IPS DF 6.9 (cell line): Measurements from ENCODE around the gene MAP1LC3B2.

Source experiments
- DNase-seq: peaks from one replicate; pipeline ENCODE4 v3.0.0-alpha.2; 2013; ENCODE audit warnings: low read depth, low spot score
- H3K27ac ChIP-seq: one replicate; pipeline ENCODE4 v1.5.1; 2013; ENCODE audit warnings: low read length, control low read depth
- H3K27me3 ChIP-seq: 2 replicates; pipeline ENCODE4 v1.6.1; 2013; ENCODE audit warnings: mild to moderate bottlenecking, low read length; ENCODE audit not compliant: control insufficient read depth, insufficient read depth
- H3K36me3 ChIP-seq: 2 replicates; pipeline ENCODE4 v1.6.1; 2013; ENCODE audit warnings: low read length; ENCODE audit not compliant: control insufficient read depth, insufficient read depth
- H3K4me1 ChIP-seq: 2 replicates; pipeline ENCODE4 v1.6.1; 2013; ENCODE audit warnings: low read length; ENCODE audit not compliant: control insufficient read depth, insufficient read depth
- H3K4me3 ChIP-seq: 2 replicates; pipeline ENCODE4 v1.5.1; 2013; ENCODE audit warnings: mild to moderate bottlenecking, low read length
- H3K9me3 ChIP-seq: 2 replicates; pipeline ENCODE4 v1.6.1; 2013; ENCODE audit warnings: low read length, inconsistent platforms; ENCODE audit not compliant: control insufficient read depth, insufficient read depth
- WGBS: extraction: QIAGEN DNeasy Blood & Tissue Kit; methylation state at CpG from one replicate; pipeline ENCODE4 v1.1.7; 2013; ENCODE audit warnings: mixed read lengths, missing lambda C conversion rate; ENCODE audit not compliant: insufficient read length, insufficient coverage; 5-methylcytosine and 5-hydroxymethylcytosine counted together

MAP1LC3B2 gene

GRCh38 chr12:116614194-116614915 lies 55.2 kb downstream of the MAP1LC3B2 start:
- Histone ChIP-seq H3K4me3 (no peak overlapping the region), H3K9me3 (no peaks in the 10 kb centered on the region), H3K4me1 (0 out of 2 replicates have a peak, but pooled peaks cover 1% of the 10 kb centered on the region), H3K27ac (no peak overlapping the region), H3K36me3 (no peaks in the 10 kb centered on the region), H3K27me3 (no peaks in the 10 kb centered on the region)
- WGBS, result no CpG with 5 or more reads among the region's 11 CpGs
- no peak for DNase-seq

GRCh38 chr12:116615141-116615861 lies 56.1 kb downstream of the MAP1LC3B2 start:
- H3K4me1 ChIP-seq, result peaks cover 2% of the 10 kb centered on the region; the same call in 1 of the 2 replicates
- no peak overlapping the region for H3K27ac ChIP-seq
- DNase-seq, result no peak
- WGBS, result no CpG with 5 or more reads among the region's 13 CpGs
- no peak overlapping the region for H3K4me3 ChIP-seq
- no peaks in the 10 kb centered on the region for H3K27me3 ChIP-seq
- no peaks in the 10 kb centered on the region for H3K36me3 ChIP-seq
- H3K9me3 ChIP-seq, result no peaks in the 10 kb centered on the region

- Histone ChIP-seq H3K36me3 (no peaks in the 10 kb centered on the region), H3K4me3 (no peak overlapping the region), H3K27me3 (no peaks in the 10 kb centered on the region), H3K4me1 (peaks cover 2% of the 10 kb centered on the region; the same call in 1 of the 2 replicates), H3K27ac (no peak overlapping the region), H3K9me3 (no peaks in the 10 kb centered on the region)
- no peak for DNase-seq
- WGBS, result no CpG with 5 or more reads among the region's 12 CpGs
Measured at GRCh38 chr12:116616536-116617248, 57.5 kb downstream of the MAP1LC3B2 start.

GRCh38 chr12:116619246-116619645 lies 60.1 kb downstream of the MAP1LC3B2 start:
- peaks cover 2% of the 10 kb centered on the region; the same call in 1 of the 2 replicates for H3K4me1 ChIP-seq
- H3K4me3 ChIP-seq, result no peak overlapping the region
- no peaks in the 10 kb centered on the region for H3K36me3 ChIP-seq
- H3K27me3 ChIP-seq, result no peaks in the 10 kb centered on the region
- DNase-seq, result no peak
- no CpG with 5 or more reads among the region's 3 CpGs for WGBS
- H3K9me3 ChIP-seq, result no peaks in the 10 kb centered on the region; the same call in 1 of the 2 replicates
- no peak overlapping the region for H3K27ac ChIP-seq

- DNase-seq, result no peak
- no CpG with 5 or more reads among the region's 3 CpGs for WGBS
- Histone ChIP-seq H3K36me3 (no peaks in the 10 kb centered on the region), H3K27ac (no peak overlapping the region), H3K4me1 (peaks cover 2% of the 10 kb centered on the region; the same call in 1 of the 2 replicates), H3K4me3 (no peak overlapping the region), H3K27me3 (no peaks in the 10 kb centered on the region), H3K9me3 (no peaks in the 10 kb centered on the region; the same call in 1 of the 2 replicates)
Measured at GRCh38 chr12:116620124-116620491, 60.9 kb downstream of the MAP1LC3B2 start.

- H3K27ac ChIP-seq, result no peak overlapping the region
- no peaks in the 10 kb centered on the region for H3K27me3 ChIP-seq
- H3K4me1 ChIP-seq, result peaks cover 2% of the 10 kb centered on the region; the same call in 1 of the 2 replicates
- WGBS, result no CpG with 5 or more reads among the region's 16 CpGs
- DNase-seq, result no peak
- no peaks in the 10 kb centered on the region for H3K36me3 ChIP-seq
- H3K9me3 ChIP-seq, result no peaks in the 10 kb centered on the region; the same call in 1 of the 2 replicates
- no peak overlapping the region for H3K4me3 ChIP-seq
Measured at GRCh38 chr12:116620492-116621191, 61.5 kb downstream of the MAP1LC3B2 start.

- no peak for DNase-seq
- Histone ChIP-seq H3K36me3 (no peaks in the 10 kb centered on the region), H3K4me1 (peaks cover 2% of the 10 kb centered on the region; the same call in 1 of the 2 replicates), H3K27ac (no peak overlapping the region), H3K9me3 (no peaks in the 10 kb centered on the region; the same call in 1 of the 2 replicates), H3K4me3 (no peak overlapping the region), H3K27me3 (no peaks in the 10 kb centered on the region)
- no CpG with 5 or more reads among the region's 4 CpGs for WGBS
Measured at GRCh38 chr12:116621194-116621593, 62.0 kb downstream of the MAP1LC3B2 start.

GRCh38 chr12:116624516-116624915 lies 65.3 kb downstream of the MAP1LC3B2 start:
- no peak overlapping the region for H3K4me3 ChIP-seq
- no CpG with 5 or more reads among the region's 8 CpGs for WGBS
- peaks cover 2% of the 10 kb centered on the region; the same call in 1 of the 2 replicates for H3K4me1 ChIP-seq
- no peaks in the 10 kb centered on the region for H3K36me3 ChIP-seq
- DNase-seq, result no peak
- H3K27ac ChIP-seq, result no peak overlapping the region
- no peaks in the 10 kb centered on the region for H3K27me3 ChIP-seq
- no peaks in the 10 kb centered on the region; the same call in 1 of the 2 replicates for H3K9me3 ChIP-seq

- Histone ChIP-seq H3K27ac (no peak overlapping the region), H3K4me3 (no peak overlapping the region), H3K27me3 (no peaks in the 10 kb centered on the region), H3K36me3 (no peaks in the 10 kb centered on the region), H3K9me3 (no peaks in the 10 kb centered on the region; the same call in 1 of the 2 replicates), H3K4me1 (no peaks in the 10 kb centered on the region)
- no CpG with 5 or more reads among the region's 5 CpGs for WGBS
- no peak for DNase-seq
Measured at GRCh38 chr12:116626153-116626552, 67.0 kb downstream of the MAP1LC3B2 start.
